H7 (cell line): Measurements from ENCODE around the gene ARPC1A. TPM values are rescaled to one million over a fixed set of nuclear protein-coding genes. Genes with fewer than 3 reads are reported as not detected.
"Not testable (repeated sequence)": the region's sequence is repeated elsewhere in the genome, so short reads cannot be mapped to it uniquely, and the experiment has no call there.

ENCODE experiments used
- DNase-seq: peaks from one replicate; pipeline ENCODE4 v3.0.0; 2012
- H3K27me3 ChIP-seq: 2 replicates; pipeline ENCODE4 v1.6.0; 2011; ENCODE audit warnings: mild to moderate bottlenecking, low read length; ENCODE audit not compliant: control insufficient read depth, insufficient read depth
- H3K36me3 ChIP-seq: replicated peaks from 2 replicates; pipeline ENCODE4 v1.5.1; 2011; ENCODE audit warnings: low read length; ENCODE audit not compliant: control insufficient read depth, insufficient read depth
- H3K4me3 ChIP-seq: 2 replicates; pipeline ENCODE4 v1.5.1; 2011; ENCODE audit warnings: low read depth, mild to moderate bottlenecking, control low read depth, low read length, moderate library complexity; ENCODE audit not compliant: insufficient read depth
- total RNA-seq: library from RNA; depleted of rRNA; stranded (reverse); fragments of >200 nt; shearing (Covaris generic); gene quantifications from 2 replicates; pipeline ENCODE4 v1.2.3, GENCODE V29; 2014

ARPC1A gene
- total RNA-seq, 1 experiment from 2014 or later = 168 TPM

- H3K36me3 ChIP-seq = peaks cover 11% of the 10 kb centered on the region
- H3K27me3 ChIP-seq = no peaks in the 10 kb centered on the region
- no peak overlapping the region for H3K4me3 ChIP-seq
- no peak for DNase-seq
Measured at GRCh38 chr7:99344061-99344647, 18.5 kb downstream of the ARPC1A start.

GRCh38 chr7:99350641-99351040 lies 24.9 kb downstream of the ARPC1A start:
- not testable (repeated sequence) for H3K36me3 ChIP-seq, DNase-seq

GRCh38 chr7:99352247-99352646 lies 26.5 kb downstream of the ARPC1A start:
- Histone ChIP-seq H3K27me3 (no peaks in the 10 kb centered on the region), H3K4me3 (no peak overlapping the region), H3K36me3 (peaks cover 6% of the 10 kb centered on the region)
- DNase-seq = no peak

More at GRCh38 chr7:99350641-99351040, 24.9 kb downstream of the ARPC1A start:
- H3K27me3 ChIP-seq, H3K4me3 ChIP-seq: not testable (repeated sequence)

GRCh38 chr7:99355098-99355497 lies 29.4 kb downstream of the ARPC1A start:
- no peaks in the 10 kb centered on the region for H3K27me3 ChIP-seq
- H3K4me3 ChIP-seq = no peak overlapping the region
- DNase-seq = no peak
- H3K36me3 ChIP-seq = peaks cover 14% of the 10 kb centered on the region

- no peak for DNase-seq
- no peaks in the 10 kb centered on the region for H3K27me3 ChIP-seq
- no peak overlapping the region for H3K4me3 ChIP-seq
- peaks cover 14% of the 10 kb centered on the region for H3K36me3 ChIP-seq
Measured at GRCh38 chr7:99357701-99358490, 32.2 kb downstream of the ARPC1A start.

- H3K27me3 ChIP-seq, H3K4me3 ChIP-seq, DNase-seq: not testable (repeated sequence)
- H3K36me3 ChIP-seq = peaks cover 15% of the 10 kb centered on the region
Measured at GRCh38 chr7:99358521-99358920, 32.8 kb downstream of the ARPC1A start.

GRCh38 chr7:99359465-99360154 lies 33.9 kb downstream of the ARPC1A start:
- no peaks in the 10 kb centered on the region for H3K27me3 ChIP-seq
- peak; percentile 73 for DNase-seq
- H3K4me3 ChIP-seq = no peak overlapping the region
- H3K36me3 ChIP-seq = peaks cover 15% of the 10 kb centered on the region

GRCh38 chr7:99362801-99363200 lies 37.1 kb downstream of the ARPC1A start:
- Histone ChIP-seq H3K36me3 (peaks cover 16% of the 10 kb centered on the region), H3K27me3 (no peaks in the 10 kb centered on the region), H3K4me3 (no peak overlapping the region)
- DNase-seq = no peak

- no peak overlapping the region for H3K4me3 ChIP-seq
- DNase-seq = no peak
- H3K36me3 ChIP-seq = peaks cover 13% of the 10 kb centered on the region
- H3K27me3 ChIP-seq = no peaks in the 10 kb centered on the region
Measured at GRCh38 chr7:99363286-99363685, 37.6 kb downstream of the ARPC1A start.

GRCh38 chr7:99365318-99366141 lies 39.8 kb downstream of the ARPC1A start:
- no peak overlapping the region for H3K4me3 ChIP-seq
- H3K36me3 ChIP-seq = peaks cover 6% of the 10 kb centered on the region
- no peaks in the 10 kb centered on the region for H3K27me3 ChIP-seq
- DNase-seq = peak; percentile 92

GRCh38 chr7:99366646-99367045 lies 40.9 kb downstream of the ARPC1A start:
- no peaks in the 10 kb centered on the region for H3K27me3 ChIP-seq
- peaks cover 6% of the 10 kb centered on the region for H3K36me3 ChIP-seq
- peak; percentile 66 for DNase-seq
- H3K4me3 ChIP-seq = no peak overlapping the region

- no peak for DNase-seq
- H3K36me3 ChIP-seq = peaks cover 4% of the 10 kb centered on the region
- no peaks in the 10 kb centered on the region; the same call in 1 of the 2 replicates for H3K27me3 ChIP-seq
- no peak overlapping the region for H3K4me3 ChIP-seq
Measured at GRCh38 chr7:99368750-99369389, 43.2 kb downstream of the ARPC1A start.

- Histone ChIP-seq H3K4me3 (no peak overlapping the region), H3K27me3 (no peaks in the 10 kb centered on the region; the same call in 1 of the 2 replicates), H3K36me3 (peaks cover 2% of the 10 kb centered on the region)
- DNase-seq = peak; percentile 19
Measured at GRCh38 chr7:99369767-99370391, 44.2 kb downstream of the ARPC1A start.
